Measurements from ENCODE around the gene XRCC4. TPM values are rescaled to one million over a fixed set of nuclear protein-coding genes. Genes with fewer than 3 reads are reported as not detected.

Gene XRCC4
- total RNA-seq, 2 donors from 2014 or later = 6.4 to 6.8 TPM

- Histone ChIP-seq H3K27me3 (no peaks in the 10 kb centered on the region), H3K4me1 (peaks cover 0 to 5% of the 10 kb centered on the region in 2 donors), H3K4me3 (no peak overlapping the region), H3K9me3 (peaks cover 0 to 7% of the 10 kb centered on the region in 2 donors), H3K27ac (no peak overlapping the region), H3K36me3 (no peaks in the 10 kb centered on the region)
- TF ChIP-seq CTCF (IDR thresholded peaks at IDR 0.05) = no peak
- DNase-seq (ENCODE audit: low spot score) = no peak
These were observed 21.7 kb downstream of the XRCC4 start for GRCh38 chr5:83099001-83099400.

GRCh38 chr5:83099445-83099844 lies 22.1 kb downstream of the XRCC4 start:
- peaks cover 0 to 5% of the 10 kb centered on the region in 2 donors for H3K4me1 ChIP-seq
- H3K9me3 ChIP-seq = peaks cover 0 to 2% of the 10 kb centered on the region in 2 donors
- no peak for DNase-seq (ENCODE audit: low spot score)
- no peaks in the 10 kb centered on the region for H3K36me3 ChIP-seq
- no peak for TF ChIP-seq CTCF (IDR thresholded peaks at IDR 0.05)
- H3K27ac ChIP-seq = no peak overlapping the region
- no peak overlapping the region for H3K4me3 ChIP-seq
- no peaks in the 10 kb centered on the region for H3K27me3 ChIP-seq

DNA sequence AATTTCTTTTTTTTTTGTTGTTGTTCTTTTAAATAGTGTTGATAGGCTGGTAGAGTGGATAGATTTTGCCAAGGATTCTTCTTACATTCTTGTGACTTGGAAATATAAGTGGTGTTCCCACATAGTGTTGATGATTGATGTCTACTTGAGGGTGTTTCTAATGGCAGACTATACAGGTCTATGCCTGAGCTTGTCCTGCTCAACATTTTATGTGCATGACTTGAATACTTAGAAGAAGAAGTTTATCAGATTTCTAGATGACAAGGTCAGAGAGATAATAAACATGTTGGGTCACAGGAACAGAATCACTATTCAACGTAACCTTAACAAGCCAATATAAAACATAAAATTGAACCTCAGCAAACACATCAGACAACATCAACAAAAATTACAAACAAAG lies 24.2 kb downstream of the XRCC4 start:
- no peak for DNase-seq (ENCODE audit: low spot score)
- H3K27ac ChIP-seq = no peak overlapping the region
- H3K9me3 ChIP-seq = no peaks in the 10 kb centered on the region
- TF ChIP-seq CTCF (IDR thresholded peaks at IDR 0.05) = no peak
- H3K36me3 ChIP-seq = no peaks in the 10 kb centered on the region
- no peaks in the 10 kb centered on the region for H3K4me1 ChIP-seq
- H3K4me3 ChIP-seq = no peak overlapping the region
- no peaks in the 10 kb centered on the region for H3K27me3 ChIP-seq

- Histone ChIP-seq H3K27ac (no peak overlapping the region), H3K4me3 (no peak overlapping the region), H3K9me3 (no peaks in the 10 kb centered on the region), H3K27me3 (no peaks in the 10 kb centered on the region), H3K36me3 (no peaks in the 10 kb centered on the region), H3K4me1 (no peaks in the 10 kb centered on the region)
- TF ChIP-seq CTCF (IDR thresholded peaks at IDR 0.05) = no peak
- no peak for DNase-seq (ENCODE audit: low spot score)
These were observed 25.1 kb downstream of the XRCC4 start for GRCh38 chr5:83102364-83102980.

DNA sequence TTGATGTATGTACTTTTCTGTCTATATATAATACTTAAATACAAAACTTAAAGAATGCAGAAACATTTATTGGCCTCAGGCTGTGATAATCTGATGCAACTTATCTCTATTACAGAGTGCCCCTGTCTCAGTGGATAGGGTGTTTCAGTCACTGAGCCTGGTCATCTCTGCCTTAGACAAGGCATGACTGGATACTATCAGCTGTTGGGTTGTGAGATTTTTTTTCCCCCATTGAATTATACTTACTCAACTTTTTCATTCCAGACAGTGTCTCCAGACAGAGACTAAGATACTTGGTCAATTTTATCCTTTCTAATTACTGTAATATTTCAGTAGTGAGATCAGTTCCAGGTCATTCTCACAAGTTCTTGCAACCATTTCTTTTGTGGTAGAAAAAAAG lies 26.7 kb downstream of the XRCC4 start:
- DNase-seq (ENCODE audit: low spot score) = no peak
- TF ChIP-seq CTCF (IDR thresholded peaks at IDR 0.05) = no peak
- Histone ChIP-seq H3K27me3 (no peaks in the 10 kb centered on the region), H3K27ac (no peak overlapping the region), H3K4me1 (no peaks in the 10 kb centered on the region), H3K36me3 (no peaks in the 10 kb centered on the region), H3K4me3 (no peak overlapping the region), H3K9me3 (no peaks in the 10 kb centered on the region)
